Naive B cell (primary cell): ENCODE results near the gene FAF1. TPM values are rescaled to one million over a fixed set of nuclear protein-coding genes. Genes with fewer than 3 reads are reported as not detected.

ENCODE experiments used
- ATAC-seq, 2 donors: fragments of 150-1000 bp; cut with Tn5 transposase; 2 replicates each; pipeline ENCODE4 v1.10.0; 2021; ENCODE audit warnings: low read depth in 2 of 2, mild to moderate bottlenecking in 2 of 2, moderate library complexity in 2 of 2
- DNase-seq: peaks from one replicate; pipeline ENCODE4 v3.0.0; 2022
- H3K27ac Mint-ChIP-seq, 6 donors: one replicate each; pipeline ENCODE4 v1.8.0; 2020 to 2022; ENCODE audit warnings: mild to moderate bottlenecking in 6 of 6, mixed read lengths in 6 of 6, moderate library complexity in 5 of 6, inconsistent platforms in 2 of 6
- H3K27me3 Mint-ChIP-seq, 3 donors: one replicate each; pipeline ENCODE4 v1.8.0; 2021 to 2022; ENCODE audit warnings: mixed read lengths in 3 of 3, mild to moderate bottlenecking in 1 of 3
- H3K36me3 Mint-ChIP-seq, 2 donors: one replicate each; pipeline ENCODE4 v1.8.0; 2020 to 2022; ENCODE audit warnings: mixed read lengths in 2 of 2, inconsistent platforms in 1 of 2, mild to moderate bottlenecking in 1 of 2
- H3K4me1 Mint-ChIP-seq, 3 donors: one replicate each; pipeline ENCODE4 v1.8.0; 2020 to 2022; ENCODE audit warnings: mixed read lengths in 3 of 3, inconsistent platforms in 1 of 3, mild to moderate bottlenecking in 1 of 3, moderate library complexity in 1 of 3
- H3K4me3 Mint-ChIP-seq, 8 donors: one replicate each; pipeline ENCODE4 v1.8.0; 2020 to 2022; ENCODE audit warnings: mild to moderate bottlenecking in 8 of 8, mixed read lengths in 8 of 8, moderate library complexity in 8 of 8, inconsistent platforms in 2 of 8
- H3K9me3 Mint-ChIP-seq, 7 donors: one replicate each; pipeline ENCODE4 v1.8.0; 2020 to 2022; ENCODE audit warnings: mixed read lengths in 7 of 7, mild to moderate bottlenecking in 5 of 7, inconsistent platforms in 2 of 7, moderate library complexity in 1 of 7
- polyA plus RNA-seq, 6 donors: library from polyadenylated mRNA; unstranded; fragments of 300-500 nt; fragmentation: Illumina TruSeq; gene quantifications; one replicate each; pipeline ENCODE4 v1.2.3, GENCODE V29; 2021; ENCODE audit warnings: low read depth in 6 of 6

The FAF1 gene
- polyA plus RNA-seq, 6 donors from 2014 or later = 36.4 to 66.5 (median 43.2) TPM

DNA sequence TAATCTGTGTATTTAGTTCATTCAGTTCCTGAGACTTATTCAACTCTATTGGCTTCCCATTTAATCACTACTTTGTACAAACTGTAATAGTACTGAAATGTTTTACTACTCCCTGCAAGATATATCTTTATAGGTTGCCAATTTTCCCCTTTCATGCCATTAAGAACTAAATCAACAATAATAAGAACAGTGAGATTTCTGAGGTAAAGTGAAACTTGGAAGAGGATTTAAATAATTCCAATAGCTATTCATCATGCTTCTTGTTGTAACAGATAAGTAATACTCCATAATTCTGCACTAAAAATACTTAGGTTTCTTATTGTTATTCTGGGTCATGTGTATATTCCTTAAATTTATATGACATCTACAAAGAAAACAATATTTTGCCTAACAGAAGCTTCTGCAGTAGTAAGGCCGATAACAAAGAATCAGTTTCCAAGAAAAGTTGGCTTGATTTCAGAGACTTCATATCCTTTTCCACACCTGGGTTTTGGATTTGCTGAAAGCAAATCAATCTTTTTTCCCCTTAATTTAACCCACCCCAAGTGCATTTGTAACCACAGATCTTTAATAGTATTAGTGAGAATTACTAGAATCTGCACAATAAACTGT lies 258.3 kb downstream of the FAF1 start:
- ATAC-seq = no peak
- H3K9me3 Mint-ChIP-seq = no peaks in the 10 kb centered on the region
- no peaks in the 10 kb centered on the region for H3K27me3 Mint-ChIP-seq
- peaks cover 0 to 5% (median 4%) of the 10 kb centered on the region in 3 donors for H3K4me1 Mint-ChIP-seq
- H3K4me3 Mint-ChIP-seq = no peak overlapping the region
- no peak overlapping the region for H3K27ac Mint-ChIP-seq
- H3K36me3 Mint-ChIP-seq = peaks cover 7 to 9% of the 10 kb centered on the region in 2 donors
- no peak for DNase-seq

DNA sequence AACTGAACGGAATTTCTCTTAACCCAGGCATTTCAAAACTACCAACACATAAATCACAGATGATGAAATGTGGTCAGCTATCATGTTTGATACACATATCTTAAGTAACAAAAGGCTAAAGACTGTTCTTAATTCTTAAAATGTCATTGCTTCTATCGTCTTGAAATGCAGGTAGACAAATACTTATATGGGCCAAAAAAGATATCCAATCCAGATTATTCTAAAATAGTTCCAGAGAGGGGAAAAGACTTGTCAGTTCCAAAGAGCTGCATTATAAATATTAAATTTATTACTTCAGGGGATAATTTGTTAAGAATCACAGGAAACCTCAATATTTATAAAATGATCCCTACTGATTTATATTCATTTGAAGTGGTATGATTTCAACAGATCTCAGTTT lies 259.4 kb downstream of the FAF1 start:
- Mint-ChIP-seq H3K27ac (no peak overlapping the region), H3K9me3 (no peaks in the 10 kb centered on the region), H3K27me3 (no peaks in the 10 kb centered on the region), H3K36me3 (peaks cover 7 to 9% of the 10 kb centered on the region in 2 donors), H3K4me1 (peaks cover 0 to 5% (median 4%) of the 10 kb centered on the region in 3 donors), H3K4me3 (no peak overlapping the region)
- no peak for DNase-seq
- ATAC-seq = no peak

DNA sequence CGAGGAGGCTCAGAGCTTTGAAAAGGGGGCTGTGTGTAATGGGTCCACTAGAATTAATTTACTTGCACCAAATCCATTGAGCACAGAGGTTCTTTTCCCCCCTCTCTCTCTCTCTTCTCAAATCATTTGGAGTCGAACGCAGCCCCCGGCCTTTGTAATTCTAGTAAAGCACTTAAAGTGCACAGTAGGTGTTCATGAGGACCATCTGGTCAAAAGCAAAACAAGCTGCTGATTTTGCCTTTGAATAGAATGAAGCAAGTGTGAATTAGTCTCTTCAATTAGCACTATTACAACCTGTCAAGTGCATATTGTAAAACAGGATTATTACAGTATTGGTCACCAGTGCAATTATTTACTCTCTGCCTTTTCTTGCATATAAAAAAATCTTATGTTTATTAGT lies 259.9 kb downstream of the FAF1 start:
- no peak for ATAC-seq
- H3K27ac Mint-ChIP-seq = peak overlapping the region in 2 of 6 donors; percentile 47 to 84
- no peak overlapping the region for H3K4me3 Mint-ChIP-seq
- H3K27me3 Mint-ChIP-seq = no peaks in the 10 kb centered on the region
- no peaks in the 10 kb centered on the region for H3K9me3 Mint-ChIP-seq
- peaks cover 7 to 9% of the 10 kb centered on the region in 2 donors for H3K36me3 Mint-ChIP-seq
- DNase-seq = no peak
- H3K4me1 Mint-ChIP-seq = peaks cover 0 to 5% (median 4%) of the 10 kb centered on the region in 3 donors

DNA sequence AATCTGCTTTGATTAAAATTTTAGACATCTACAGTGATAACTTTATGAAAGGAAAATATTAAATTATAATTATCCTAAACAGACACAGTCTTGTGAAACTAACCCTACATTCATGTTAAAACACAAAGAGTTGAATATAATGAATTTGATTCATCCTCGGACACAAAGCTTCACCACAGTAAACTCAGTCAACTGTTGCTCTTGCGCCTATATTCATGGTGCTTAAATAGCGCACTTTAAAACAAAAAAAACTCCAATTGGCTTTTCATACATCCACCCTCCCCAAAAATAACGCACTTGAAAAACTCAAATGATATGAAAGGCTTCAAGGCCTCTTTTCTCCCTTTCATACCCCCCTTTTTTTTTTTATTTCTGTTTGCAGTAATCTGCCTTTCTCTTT lies 260.3 kb downstream of the FAF1 start:
- Mint-ChIP-seq H3K4me1 (peaks cover 0 to 5% (median 4%) of the 10 kb centered on the region in 3 donors), H3K4me3 (no peak overlapping the region), H3K9me3 (no peaks in the 10 kb centered on the region), H3K27ac (no peak overlapping the region), H3K36me3 (peaks cover 7 to 9% of the 10 kb centered on the region in 2 donors), H3K27me3 (no peaks in the 10 kb centered on the region)
- ATAC-seq (no peak), DNase-seq (no peak)

DNA sequence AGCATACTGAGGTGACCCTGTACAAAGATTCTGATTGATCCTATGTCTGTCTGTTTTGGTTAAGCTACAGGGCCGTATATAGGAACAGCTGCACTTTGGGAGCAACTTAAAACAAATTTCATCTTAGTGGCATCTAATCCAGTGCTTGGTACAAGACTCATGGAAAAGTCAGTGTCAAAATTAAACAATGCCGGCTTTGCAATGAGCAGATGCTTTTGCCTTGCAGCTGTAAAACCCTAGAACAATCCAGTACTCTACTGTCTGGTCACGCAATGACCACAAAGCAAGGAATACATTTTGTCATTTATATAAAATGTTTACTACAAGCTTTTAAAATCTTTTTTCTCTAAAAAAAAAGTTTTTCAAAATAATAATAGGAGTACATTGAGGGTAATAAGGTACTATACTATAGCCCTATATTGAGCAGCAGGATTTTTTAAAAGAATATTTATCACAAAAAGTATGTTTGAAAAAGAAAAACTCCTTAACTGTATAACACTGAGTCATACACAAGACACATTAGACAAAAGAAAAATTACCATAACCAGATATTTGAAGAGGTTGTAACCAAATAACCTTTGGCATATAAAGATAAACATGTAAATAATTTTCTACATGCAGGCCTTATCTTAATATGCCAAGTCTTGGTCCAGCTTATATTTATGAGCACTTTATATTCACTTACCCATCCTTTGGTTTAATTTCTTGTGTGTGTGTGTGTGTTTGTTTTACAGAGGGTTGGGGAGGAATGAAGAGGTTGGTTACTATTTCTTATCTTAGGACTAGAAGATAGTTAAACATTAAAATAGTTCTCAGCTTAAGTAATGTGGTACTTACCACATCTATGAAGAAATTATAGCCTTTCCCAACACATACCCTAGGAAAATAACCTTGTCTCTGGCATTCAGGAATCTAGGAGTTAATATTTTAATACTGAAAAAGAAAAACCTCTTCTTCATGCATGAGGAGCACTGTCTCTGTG lies 262.3 kb downstream of the FAF1 start:
- Mint-ChIP-seq H3K36me3 (peaks cover 5 to 8% of the 10 kb centered on the region in 2 donors), H3K9me3 (no peaks in the 10 kb centered on the region), H3K27ac (peak overlapping the region in 1 of 6 donors; percentile 6), H3K27me3 (no peaks in the 10 kb centered on the region), H3K4me3 (no peak overlapping the region), H3K4me1 (peaks cover 0 to 5% (median 0%) of the 10 kb centered on the region in 3 donors)
- ATAC-seq (no peak), DNase-seq (no peak)

DNA sequence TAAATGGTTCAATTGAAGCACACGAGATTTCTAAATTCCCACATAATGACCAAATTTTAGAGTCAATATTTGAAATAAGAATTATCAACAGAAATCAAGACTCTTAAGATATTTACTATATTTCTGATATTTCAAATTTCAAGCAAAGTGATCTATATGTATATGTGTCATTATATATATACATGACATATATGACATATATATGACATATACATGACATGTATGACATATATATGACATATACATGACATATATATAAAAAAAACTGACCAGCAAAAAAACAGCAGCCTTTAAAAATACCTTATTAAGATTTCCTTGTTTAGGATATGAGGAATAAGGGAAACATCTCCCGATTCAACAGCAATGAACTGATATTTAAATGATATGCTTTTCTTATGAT lies 266.2 kb downstream of the FAF1 start:
- DNase-seq (no peak), ATAC-seq (no peak)
- Mint-ChIP-seq H3K4me3 (no peak overlapping the region), H3K27me3 (no peaks in the 10 kb centered on the region), H3K9me3 (no peaks in the 10 kb centered on the region), H3K36me3 (peaks cover 7 to 9% of the 10 kb centered on the region in 2 donors), H3K27ac (peak overlapping the region in 1 of 6 donors; percentile 67), H3K4me1 (no peaks in the 10 kb centered on the region)

DNA sequence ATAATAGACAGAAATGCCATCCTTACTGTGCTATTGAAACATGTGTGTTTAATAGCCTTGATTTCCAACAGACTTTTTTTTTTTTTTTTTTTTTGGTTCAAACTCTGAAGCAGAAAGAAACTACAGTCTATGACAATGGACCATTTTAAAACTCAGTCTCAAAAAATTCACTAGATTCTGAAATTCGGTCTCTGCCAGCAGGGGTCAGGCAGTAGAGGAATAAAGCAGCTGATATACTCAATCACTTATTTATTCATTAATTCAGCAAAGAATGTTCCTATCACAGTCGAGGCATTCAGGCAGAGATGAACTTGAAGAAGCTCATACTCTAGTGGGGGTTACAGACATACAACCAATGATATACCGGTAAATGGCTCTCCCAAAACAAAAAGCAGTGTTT lies 275.9 kb downstream of the FAF1 start:
- Mint-ChIP-seq H3K27ac (no peak overlapping the region), H3K27me3 (no peaks in the 10 kb centered on the region), H3K4me1 (peaks cover 0 to 3% (median 0%) of the 10 kb centered on the region in 3 donors), H3K4me3 (no peak overlapping the region), H3K36me3 (peaks cover 0 to 7% of the 10 kb centered on the region in 2 donors), H3K9me3 (no peaks in the 10 kb centered on the region)
- no peak for ATAC-seq
- no peak for DNase-seq

- Mint-ChIP-seq H3K4me1 (peaks cover 0 to 3% (median 0%) of the 10 kb centered on the region in 3 donors), H3K9me3 (no peaks in the 10 kb centered on the region), H3K4me3 (no peak overlapping the region), H3K27ac (peak overlapping the region in 1 of 6 donors; percentile 24), H3K27me3 (no peaks in the 10 kb centered on the region), H3K36me3 (peaks cover 0 to 7% of the 10 kb centered on the region in 2 donors)
- ATAC-seq (no peak), DNase-seq (no peak)
Observed at GRCh38 chr1:50681931-50682330, 278.1 kb downstream of the FAF1 start.

DNA sequence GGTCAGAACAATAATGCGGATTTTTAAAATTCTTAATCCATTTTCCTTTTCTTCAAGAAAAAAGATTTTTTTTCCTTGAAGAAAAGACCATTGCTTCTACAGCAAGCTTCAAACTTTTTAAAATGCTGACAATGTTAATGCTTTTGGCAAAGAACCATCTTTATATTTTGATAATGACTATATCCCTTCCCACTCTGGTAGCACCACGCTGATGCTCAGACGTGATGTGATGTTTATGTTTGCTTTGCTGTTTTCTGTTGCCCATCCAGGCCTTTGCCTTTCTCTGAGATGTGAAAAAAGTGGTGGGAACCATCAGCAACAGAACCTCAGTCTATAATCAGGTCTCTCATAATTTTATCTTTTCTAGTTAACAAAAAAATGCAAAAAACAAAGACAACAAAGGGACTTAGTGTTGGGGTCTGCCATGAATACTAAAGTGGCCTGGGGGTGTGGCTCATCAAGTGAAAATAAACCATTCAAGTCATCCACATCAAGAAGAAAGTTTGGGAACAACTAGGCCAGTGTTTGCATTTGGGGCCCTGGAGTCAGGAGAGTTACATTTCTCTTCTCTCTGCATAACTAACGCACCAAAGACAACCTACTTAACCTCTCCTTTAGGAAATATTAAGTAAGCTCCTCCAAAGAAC lies 292.2 kb downstream of the FAF1 start:
- DNase-seq (no peak), ATAC-seq (no peak)
- no peaks in the 10 kb centered on the region for H3K36me3 Mint-ChIP-seq
- H3K27ac Mint-ChIP-seq = peak overlapping the region in 4 of 6 donors; percentile 32 to 63 (median 44)
- no peaks in the 10 kb centered on the region for H3K27me3 Mint-ChIP-seq
- peak overlapping the region in 3 of 8 donors; percentile 0 to 53 (median 50) for H3K4me3 Mint-ChIP-seq
- no peaks in the 10 kb centered on the region for H3K9me3 Mint-ChIP-seq
- H3K4me1 Mint-ChIP-seq = peaks cover 8 to 24% (median 13%) of the 10 kb centered on the region in 3 donors

- Mint-ChIP-seq H3K36me3 (no peaks in the 10 kb centered on the region), H3K9me3 (no peaks in the 10 kb centered on the region), H3K4me1 (peaks cover 8 to 24% (median 13%) of the 10 kb centered on the region in 3 donors), H3K27me3 (no peaks in the 10 kb centered on the region), H3K4me3 (peak overlapping the region in 2 of 8 donors; percentile 0 to 36), H3K27ac (peak overlapping the region in 4 of 6 donors; percentile 6 to 95 (median 48))
- no peak for DNase-seq
- ATAC-seq = no peak
Observed at GRCh38 chr1:50667272-50667671, 292.8 kb downstream of the FAF1 start.

- Mint-ChIP-seq H3K27me3 (no peaks in the 10 kb centered on the region), H3K4me3 (peak overlapping the region in 1 of 8 donors; percentile 36), H3K9me3 (no peaks in the 10 kb centered on the region), H3K27ac (peak overlapping the region in 4 of 6 donors; percentile 6 to 95 (median 42)), H3K4me1 (peaks cover 8 to 24% (median 13%) of the 10 kb centered on the region in 3 donors), H3K36me3 (no peaks in the 10 kb centered on the region)
- DNase-seq (no peak), ATAC-seq (no peak)
Observed at GRCh38 chr1:50666849-50667248, 293.2 kb downstream of the FAF1 start.

GRCh38 chr1:50665413-50665812 lies 294.7 kb downstream of the FAF1 start:
- no peaks in the 10 kb centered on the region for H3K9me3 Mint-ChIP-seq
- no peaks in the 10 kb centered on the region for H3K27me3 Mint-ChIP-seq
- H3K27ac Mint-ChIP-seq = no peak overlapping the region
- no peak for ATAC-seq
- H3K36me3 Mint-ChIP-seq = no peaks in the 10 kb centered on the region
- H3K4me1 Mint-ChIP-seq = peaks cover 8 to 24% (median 13%) of the 10 kb centered on the region in 3 donors
- DNase-seq = no peak
- no peak overlapping the region for H3K4me3 Mint-ChIP-seq

DNA sequence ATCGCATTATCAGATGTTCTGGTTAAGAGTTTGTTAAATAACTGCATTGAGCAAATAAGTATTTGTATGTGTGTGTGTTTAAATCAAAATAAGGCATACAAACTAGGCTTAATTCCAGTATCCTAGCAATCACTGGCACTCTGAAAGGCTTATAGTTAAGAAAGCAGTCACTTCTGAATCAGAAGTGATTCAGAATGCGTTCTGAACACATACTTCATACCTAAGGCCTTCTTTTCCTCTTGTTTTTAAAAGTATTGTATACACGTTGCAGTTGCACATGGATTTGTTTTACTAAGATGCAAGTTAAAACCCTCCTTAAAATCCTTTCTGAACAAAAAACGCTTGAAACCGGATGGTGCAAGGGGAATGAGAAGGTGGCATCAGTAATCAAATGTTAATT lies 298.4 kb downstream of the FAF1 start:
- Mint-ChIP-seq H3K9me3 (no peaks in the 10 kb centered on the region), H3K36me3 (no peaks in the 10 kb centered on the region), H3K4me1 (peaks cover 3 to 10% (median 4%) of the 10 kb centered on the region in 3 donors), H3K27ac (no peak overlapping the region), H3K27me3 (no peaks in the 10 kb centered on the region), H3K4me3 (no peak overlapping the region)
- no peak for DNase-seq
- ATAC-seq = no peak
